Breast epithelium (tissue), 4 donors: ENCODE measurements around the gene ADAMTS17. TPM values are rescaled to one million over a fixed set of nuclear protein-coding genes. Genes with fewer than 3 reads are reported as not detected.

ENCODE experiments used
- DNase-seq, 2 donors: peaks; one replicate each; pipeline ENCODE4 v3.0.0-alpha.2; 2019; ENCODE audit warnings: low spot score in 2 of 2
- H3K27ac ChIP-seq, 2 donors: fragments of 200-600 bp; sonication (generic) in 1 of 2; one replicate each; pipeline ENCODE4 v1.5.1; 2016 to 2019; ENCODE audit warnings: mild to moderate bottlenecking in 1 of 2
- H3K27me3 ChIP-seq, 2 donors: fragments of 200-600 bp; sonication (generic) in 1 of 2; one replicate each; pipeline versions ENCODE4 v1.5.1 to v1.6.0; 2017 to 2019; ENCODE audit warnings: control low read depth in 1 of 2, mild to moderate bottlenecking in 1 of 2
- H3K36me3 ChIP-seq: fragments of 200-600 bp; one replicate; pipeline ENCODE4 v1.5.1; 2019
- H3K4me1 ChIP-seq, 2 donors: fragments of 200-600 bp; sonication (generic); one replicate each; pipeline ENCODE4 v1.5.1; 2016 to 2019; ENCODE audit warnings: control low read depth in 1 of 2
- H3K4me3 ChIP-seq, 3 donors: fragments of 200-600 bp; sonication (generic); 1 replicate in 2 of 3; 2 replicates in 1 of 3; pipeline ENCODE4 v1.5.1; 2016 to 2019; ENCODE audit warnings: mild to moderate bottlenecking in 3 of 3, moderate library complexity in 2 of 3
- H3K9me3 ChIP-seq, 2 donors: fragments of 200-600 bp; sonication (generic) in 1 of 2; one replicate each; pipeline ENCODE4 v1.5.1; 2016 to 2019; ENCODE audit warnings: control low read depth in 1 of 2
- CTCF ChIP-seq, 3 donors: fragments of 450-650 bp; IDR thresholded peaks; one replicate each; pipeline ENCODE4 v1.5.1; 2016 to 2017; ENCODE audit warnings: antibody characterized with exemption in 3 of 3, mild to moderate bottlenecking in 3 of 3, moderate library complexity in 3 of 3
- POLR2A ChIP-seq: fragments of 450-650 bp; IDR thresholded peaks from one replicate; pipeline ENCODE4 v1.6.1; 2016; ENCODE audit warnings: antibody characterized with exemption, mild to moderate bottlenecking, moderate library complexity
- POLR2AphosphoS5 ChIP-seq, 3 donors: sonication (generic); formaldehyde crosslinking; IDR thresholded peaks; one replicate each; pipeline ENCODE4 v1.6.1; 2017; ENCODE audit warnings: antibody characterized with exemption in 3 of 3
- intact Hi-C: fragments of 100-400 bp; cut with DNase I; formaldehyde crosslinking; loops from one replicate; pipeline ENCODE4 v1.15.1; 2023; ENCODE audit warnings: low total_unique reads
- total RNA-seq, 3 donors: library from RNA; depleted of rRNA; stranded (reverse); fragments of >200 nt; gene quantifications; one replicate each; pipeline ENCODE4 v1.1.0, GENCODE V29; 2016

The ADAMTS17 gene
- total RNA-seq, 3 donors from 2014 or later = 5.1 to 8.0 (median 5.9) TPM

DNA sequence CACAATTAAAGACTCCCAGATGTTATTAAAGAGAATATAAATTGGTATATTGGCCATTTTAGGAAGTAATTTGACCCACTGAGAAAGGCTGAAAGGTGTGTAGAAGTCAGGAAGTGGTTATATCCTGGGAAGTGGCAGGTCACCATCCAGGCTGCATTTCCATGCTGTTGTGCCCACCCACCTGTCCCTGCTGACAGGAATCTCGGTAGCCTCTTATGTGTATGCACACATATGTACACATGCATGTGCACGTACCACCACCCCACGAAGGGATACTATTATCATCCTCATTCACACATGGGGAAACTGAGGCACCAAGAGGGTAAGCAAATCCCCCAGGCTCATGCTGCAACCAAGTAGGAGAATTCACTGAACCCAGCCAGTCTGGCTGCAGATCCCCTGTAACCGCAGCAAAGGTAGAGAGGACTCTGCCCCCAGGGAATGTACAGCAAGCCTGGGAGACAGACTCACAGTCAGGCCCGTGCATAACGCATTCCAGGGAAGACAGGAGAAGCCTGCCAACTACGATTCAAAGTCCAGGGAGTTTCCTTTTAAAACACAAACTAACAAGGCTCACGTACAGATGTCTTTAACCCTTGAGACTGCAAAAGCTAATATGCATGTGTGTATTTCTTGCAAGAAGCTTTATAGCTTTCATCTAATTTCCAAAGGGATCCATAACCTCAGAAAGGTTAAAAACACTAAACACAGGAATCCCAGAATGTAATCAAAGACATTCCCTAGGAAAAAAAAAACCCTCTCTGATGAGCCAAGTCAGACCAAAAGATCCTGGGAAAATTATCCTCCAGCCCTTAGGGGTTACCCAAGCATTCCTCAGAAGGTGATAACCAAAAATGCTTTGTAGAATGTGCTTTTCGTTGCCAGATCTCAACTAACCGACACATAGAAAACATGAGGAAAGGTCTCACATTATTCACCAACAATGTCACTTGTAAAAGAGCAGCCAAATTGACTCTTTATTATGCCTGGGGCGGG, 129.6 kb downstream of the ADAMTS17 start:
- no peak for DNase-seq
- Histone ChIP-seq H3K27ac (no peak overlapping the region), H3K27me3 (no peaks in the 10 kb centered on the region), H3K4me1 (no peaks in the 10 kb centered on the region), H3K9me3 (no peaks in the 10 kb centered on the region), H3K4me3 (no peak overlapping the region), H3K36me3 (no peaks in the 10 kb centered on the region)
- intact Hi-C loops = no loop called here
- TF ChIP-seq CTCF (IDR thresholded peaks at IDR 0.05) = no peak

DNA sequence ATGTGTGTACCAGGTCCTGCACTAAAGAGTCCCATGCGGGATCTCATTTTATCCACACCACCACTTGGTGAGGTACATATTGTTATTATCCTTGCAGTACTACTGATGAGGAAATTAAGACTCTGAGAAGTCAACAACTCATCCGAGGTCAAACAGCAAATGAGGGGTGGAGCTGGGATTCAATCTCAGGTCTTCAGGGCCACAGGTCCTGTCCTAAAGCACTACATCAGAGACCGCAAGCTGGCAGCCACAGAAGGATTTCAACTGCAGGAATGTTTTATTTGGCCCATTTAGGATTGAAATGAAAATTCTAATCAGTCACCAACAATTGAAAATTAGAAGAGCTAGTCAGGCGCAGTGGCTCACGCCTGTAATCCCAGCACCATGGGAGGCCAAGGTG, 131.4 kb downstream of the ADAMTS17 start:
- intact Hi-C loops = no loop called here
- no peaks in the 10 kb centered on the region for H3K36me3 ChIP-seq
- no peaks in the 10 kb centered on the region for H3K9me3 ChIP-seq
- H3K27me3 ChIP-seq = no peaks in the 10 kb centered on the region
- TF ChIP-seq CTCF (IDR thresholded peaks at IDR 0.05) (no peak), POLR2A (no peak), POLR2AphosphoS5 (IDR thresholded peaks at IDR 0.05) (no peak)
- DNase-seq = no peak
- H3K4me3 ChIP-seq = no peak overlapping the region
- H3K4me1 ChIP-seq = no peaks in the 10 kb centered on the region
- no peak overlapping the region for H3K27ac ChIP-seq

GRCh38 chr15:100208921-100209603, 132.7 kb downstream of the ADAMTS17 start:
- Histone ChIP-seq H3K9me3 (no peaks in the 10 kb centered on the region), H3K4me1 (no peaks in the 10 kb centered on the region), H3K36me3 (no peaks in the 10 kb centered on the region), H3K27me3 (no peaks in the 10 kb centered on the region), H3K27ac (no peak overlapping the region), H3K4me3 (no peak overlapping the region)
- no peak for TF ChIP-seq CTCF (IDR thresholded peaks at IDR 0.05)
- no peak for TF ChIP-seq POLR2AphosphoS5 (IDR thresholded peaks at IDR 0.05)
- intact Hi-C loops = no loop called here
- no peak for DNase-seq

- DNase-seq = no peak
- H3K36me3 ChIP-seq = no peaks in the 10 kb centered on the region
- no peak overlapping the region for H3K27ac ChIP-seq
- no peaks in the 10 kb centered on the region for H3K4me1 ChIP-seq
- intact Hi-C loops = no loop called here
- peak in 1 of 3 donors; percentile 28 for TF ChIP-seq CTCF (IDR thresholded peaks at IDR 0.05)
- TF ChIP-seq POLR2AphosphoS5 (IDR thresholded peaks at IDR 0.05) = no peak
- no peaks in the 10 kb centered on the region for H3K9me3 ChIP-seq
- H3K27me3 ChIP-seq = no peaks in the 10 kb centered on the region
- no peak overlapping the region for H3K4me3 ChIP-seq
These were observed 134.7 kb downstream of the ADAMTS17 start for GRCh38 chr15:100207053-100207452.

DNA sequence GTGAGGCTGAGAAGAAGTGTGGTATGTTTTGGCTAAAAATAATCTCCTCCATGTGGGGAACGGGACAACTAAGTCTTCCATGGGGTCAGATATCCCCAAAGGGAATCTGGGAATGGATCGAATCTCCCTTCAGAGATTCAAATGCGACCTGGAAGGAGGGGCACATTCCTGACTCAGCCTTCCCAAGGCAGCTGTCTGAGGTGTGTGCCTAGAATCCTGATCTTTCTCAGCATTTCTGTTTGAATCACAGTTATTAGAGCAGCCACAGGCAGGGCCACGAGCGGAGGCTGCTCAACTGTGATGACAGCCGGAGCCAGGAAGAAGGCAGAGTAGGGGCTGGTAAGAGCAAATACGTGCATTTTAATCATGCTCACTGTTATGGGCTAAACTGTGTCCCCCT, 135.1 kb downstream of the ADAMTS17 start:
- TF ChIP-seq POLR2A (no peak), CTCF (IDR thresholded peaks at IDR 0.05) (no peak), POLR2AphosphoS5 (IDR thresholded peaks at IDR 0.05) (no peak)
- H3K4me1 ChIP-seq = no peaks in the 10 kb centered on the region
- H3K4me3 ChIP-seq = no peak overlapping the region
- no peaks in the 10 kb centered on the region for H3K27me3 ChIP-seq
- intact Hi-C loops = no loop called here
- no peaks in the 10 kb centered on the region for H3K36me3 ChIP-seq
- no peaks in the 10 kb centered on the region for H3K9me3 ChIP-seq
- no peak overlapping the region for H3K27ac ChIP-seq
- no peak for DNase-seq
